ENCODE results near the gene ZNF83.

ZNF83 gene

GRCh38 chr19:52566588-52566987 is 71.6 kb downstream of the ZNF83 start:
- DNase-seq, result no peak

- DNase-seq, result no peak
Measured at GRCh38 chr19:52566121-52566520, 72.0 kb downstream of the ZNF83 start.

All from hematopoietic multipotent progenitor cell treated with erythropoietin and hydrocortisone succinate and interleukin-3 and kit ligand, for 8 days (in vitro differentiated cells).